Neural progenitor cell (in vitro differentiated cells): ENCODE results near the gene CHP2.

Source experiments
- CTCF ChIP-seq: fragments of 200-600 bp; sonication (generic); IDR thresholded peaks from 2 replicates; pipeline ENCODE4 v1.5.1; 2017; ENCODE audit warnings: antibody characterized with exemption, mild to moderate bottlenecking
- EZH2 ChIP-seq: fragments of 200-600 bp; sonication (generic); IDR thresholded peaks from 2 replicates; pipeline ENCODE4 v1.6.1; 2017; ENCODE audit warnings: antibody characterized with exemption, mild to moderate bottlenecking, moderate library complexity

GRCh38 chr16:23734176-23734893 lies 20.5 kb upstream of the CHP2 start:
- TF ChIP-seq CTCF, result no peak
- TF ChIP-seq EZH2, result no peak
